HPDE6-E6E7 (cell line): ENCODE data around the gene ATP8B1.

Experiments
- DNase-seq: peaks from one replicate; pipeline ENCODE4 v3.0.0; 2011; ENCODE audit warnings: missing footprints; ENCODE audit errors: extremely low spot score

The ATP8B1 gene

GRCh38 chr18:57819119-57819518, 16.0 kb upstream of the ATP8B1 start:
- no peak for DNase-seq

- no peak for DNase-seq
These were observed 13.3 kb upstream of the ATP8B1 start for GRCh38 chr18:57816208-57816954.

GRCh38 chr18:57814555-57814954, 11.4 kb upstream of the ATP8B1 start:
- no peak for DNase-seq

- peak; percentile 71 for DNase-seq
These were observed 10.1 kb upstream of the ATP8B1 start for GRCh38 chr18:57813245-57813644.

GRCh38 chr18:57812126-57812477, 9.0 kb upstream of the ATP8B1 start:
- DNase-seq = no peak

GRCh38 chr18:57811477-57812125, 8.5 kb upstream of the ATP8B1 start:
- no peak for DNase-seq

- no peak for DNase-seq
These were observed 6.1 kb upstream of the ATP8B1 start for GRCh38 chr18:57809190-57809589.

- DNase-seq = no peak
These were observed 4.4 kb upstream of the ATP8B1 start for GRCh38 chr18:57807336-57808117.

GRCh38 chr18:57806978-57807285, 3.8 kb upstream of the ATP8B1 start:
- no peak for DNase-seq

GRCh38 chr18:57806201-57806977, 3.3 kb upstream of the ATP8B1 start:
- DNase-seq = no peak

- DNase-seq = no peak
These were observed 2.0 kb upstream of the ATP8B1 start for GRCh38 chr18:57805117-57805516.

GRCh38 chr18:57804557-57804956, 1.4 kb upstream of the ATP8B1 start:
- no peak for DNase-seq

GRCh38 chr18:57802213-57803102, 657 bp downstream of the ATP8B1 start:
- no peak for DNase-seq

- DNase-seq = no peak
These were observed 1.3 kb downstream of the ATP8B1 start for GRCh38 chr18:57801761-57802212.

GRCh38 chr18:57801325-57801724, 1.8 kb downstream of the ATP8B1 start:
- no peak for DNase-seq

GRCh38 chr18:57798713-57799373, 4.3 kb downstream of the ATP8B1 start:
- DNase-seq = no peak

GRCh38 chr18:57797209-57797651, 5.9 kb downstream of the ATP8B1 start:
- DNase-seq = no peak

- no peak for DNase-seq
These were observed 8.0 kb downstream of the ATP8B1 start for GRCh38 chr18:57794951-57795728.

- no peak for DNase-seq
These were observed 9.7 kb downstream of the ATP8B1 start for GRCh38 chr18:57793302-57793986.
